GM23338 (cell line): ENCODE measurements around the gene COBL. TPM values are rescaled to one million over a fixed set of nuclear protein-coding genes. Genes with fewer than 3 reads are reported as not detected.

Source experiments
- ATAC-seq: fragments of 200-7000 bp; cut with Tn5 transposase; 3 replicates; pipeline ENCODE4 v1.9.1; 2020
- DNase-seq: peaks from one replicate; pipeline ENCODE4 v3.0.0-alpha.2; 2015; ENCODE audit warnings: low spot score
- H2AFZ ChIP-seq: fragments of 200-600 bp; sonication (generic); 2 replicates; pipeline ENCODE4 v1.8.0; 2016; ENCODE audit warnings: antibody characterized with exemption, mild to moderate bottlenecking, moderate library complexity
- H3F3A ChIP-seq: fragments of 200-600 bp; sonication (generic); replicated peaks from 2 replicates; pipeline ENCODE4 v1.8.0; 2017; ENCODE audit warnings: antibody characterized with exemption, mixed run types, low read depth
- H3K27ac ChIP-seq: fragments of 200-600 bp; sonication (generic); 2 replicates; pipeline ENCODE4 v1.6.1; 2016; ENCODE audit warnings: low read depth
- H3K27me3 ChIP-seq: fragments of 200-600 bp; sonication (generic); 2 replicates; pipeline ENCODE4 v1.8.0; 2016; ENCODE audit warnings: mild to moderate bottlenecking, mixed run types, moderate library complexity; ENCODE audit not compliant: insufficient read depth
- H3K36me3 ChIP-seq: fragments of 200-600 bp; sonication (generic); 2 replicates; pipeline ENCODE4 v1.8.0; 2016; ENCODE audit warnings: mild to moderate bottlenecking; ENCODE audit not compliant: insufficient read depth
- H3K4me1 ChIP-seq: fragments of 200-600 bp; sonication (generic); 2 replicates; pipeline ENCODE4 v1.8.0; 2016; ENCODE audit warnings: mild to moderate bottlenecking, moderate library complexity; ENCODE audit not compliant: insufficient read depth
- H3K4me2 ChIP-seq: fragments of 200-600 bp; sonication (generic); 2 replicates; pipeline ENCODE4 v1.7.1; 2017; ENCODE audit warnings: mixed run types
- H3K4me3 ChIP-seq: fragments of 200-600 bp; sonication (generic); 2 replicates; pipeline ENCODE4 v1.6.1; 2016; ENCODE audit warnings: mixed run types
- H3K79me2 ChIP-seq: fragments of 200-600 bp; sonication (generic); replicated peaks from 2 replicates; pipeline ENCODE4 v1.8.0; 2017; ENCODE audit warnings: mild to moderate bottlenecking; ENCODE audit not compliant: insufficient read depth
- H3K9me2 ChIP-seq: fragments of 200-600 bp; sonication (generic); 2 replicates; pipeline ENCODE4 v1.8.0; 2017; ENCODE audit not compliant: insufficient read depth
- H4K20me1 ChIP-seq: fragments of 200-600 bp; sonication (generic); replicated peaks from 2 replicates; pipeline ENCODE4 v1.8.0; 2017; ENCODE audit warnings: mild to moderate bottlenecking; ENCODE audit not compliant: insufficient read depth
- H3K27ac Mint-ChIP-seq: 2 replicates; pipeline ENCODE4 v1.8.0; 2020; ENCODE audit warnings: inconsistent platforms, mild to moderate bottlenecking, moderate library complexity, mixed read lengths
- H3K27me3 Mint-ChIP-seq: 3 replicates; pipeline ENCODE4 v1.8.0; 2022; ENCODE audit warnings: low read depth, mild to moderate bottlenecking, moderate library complexity, mixed read lengths, inconsistent platforms; ENCODE audit not compliant: insufficient read depth, poor library complexity
- H3K36me3 Mint-ChIP-seq: 3 replicates; pipeline ENCODE4 v1.8.0; 2021; ENCODE audit warnings: low read depth, mild to moderate bottlenecking, inconsistent platforms, moderate library complexity, mixed read lengths
- H3K4me1 Mint-ChIP-seq: 3 replicates; pipeline ENCODE4 v1.8.0; 2020; ENCODE audit warnings: mild to moderate bottlenecking, inconsistent platforms, mixed read lengths
- H3K4me3 Mint-ChIP-seq: 3 replicates; pipeline ENCODE4 v1.8.0; 2021; ENCODE audit warnings: moderate library complexity, mild to moderate bottlenecking, inconsistent platforms, mixed read lengths
- H3K9me3 Mint-ChIP-seq: 3 replicates; pipeline ENCODE4 v1.8.0; 2020; ENCODE audit warnings: moderate library complexity, mild to moderate bottlenecking, inconsistent platforms, mixed read lengths
- CTCF ChIP-seq, 2 experiments: fragments of 200-600 bp in 1 of 2; sonication (generic) in 1 of 2; conservative IDR thresholded peaks; 2 replicates each; pipeline versions ENCODE4 v1.5.1 to v1.6.1; 2016 to 2017; ENCODE audit warnings: antibody characterized with exemption in 2 of 2, low read depth in 2 of 2, mild to moderate bottlenecking in 2 of 2, moderate library complexity in 1 of 2
- ETS1 ChIP-seq: IDR thresholded peaks from 2 replicates; pipeline ENCODE4 v1.6.1; 2016; ENCODE audit warnings: antibody characterized with exemption
- JUNB ChIP-seq: IDR thresholded peaks from one replicate; pipeline ENCODE4 v1.6.1; 2016; ENCODE audit warnings: antibody characterized with exemption; ENCODE audit not compliant: unreplicated experiment
- NANOG ChIP-seq: IDR thresholded peaks from 2 replicates; pipeline ENCODE4 v1.6.1; 2016; ENCODE audit warnings: antibody characterized with exemption, borderline replicate concordance
- POLR2AphosphoS5 ChIP-seq: IDR thresholded peaks from 2 replicates; pipeline ENCODE4 v1.6.1; 2016; ENCODE audit warnings: antibody characterized with exemption, low read depth
- REST ChIP-seq: IDR thresholded peaks from one replicate; pipeline ENCODE4 v1.6.1; 2018; ENCODE audit warnings: antibody characterized with exemption; ENCODE audit not compliant: unreplicated experiment
- ZNF462 ChIP-seq: fragments of 250-450 bp; sonication (Bioruptor Pico); IDR thresholded peaks from 2 replicates; pipeline ENCODE4 v1.5.0; 2020; ENCODE audit warnings: mild to moderate bottlenecking, moderate library complexity
- polyA plus RNA-seq: library from polyadenylated mRNA; unstranded; fragments of >200 nt; fragmentation: Nextera tagmentation; extraction: Ambion mirVana; gene quantifications from 2 replicates; pipeline ENCODE4 v1.2.1, GENCODE V29; 2016
- total RNA-seq: library from RNA; depleted of rRNA; stranded (reverse); fragments of >200 nt; shearing (Covaris generic); gene quantifications from 2 replicates; pipeline ENCODE4 v1.2.3, GENCODE V29; 2014

COBL gene
- total and polyA plus RNA-seq, 2 experiments from 2014 or later = 18.3 to 51.9 TPM

- no peak for TF ChIP-seq CTCF (conservative IDR thresholded peaks at IDR 0.05; ENCODE audit: low read depth in 2 of 2)
Observed at GRCh38 chr7:51010534-51010933, 306.1 kb downstream of the COBL start (continued).

- Histone ChIP-seq H3K27ac (no peak overlapping the region), H3K4me2 (no peak overlapping the region), H3K79me2 (no peaks in the 10 kb centered on the region), H3K4me3 (no peak overlapping the region), H3K27me3 (no peaks in the 10 kb centered on the region), H3K4me1 (no peaks in the 10 kb centered on the region), H3K9me2 (peaks cover 7% of the 10 kb centered on the region; the same call in 1 of the 2 replicates), H4K20me1 (no peaks in the 10 kb centered on the region), H3F3A (no peaks in the 10 kb centered on the region), H3K36me3 (no peaks in the 10 kb centered on the region), H2AFZ (no peak overlapping the region)
- no peaks in the 10 kb centered on the region; the same call in 2 of the 3 replicates for H3K36me3 Mint-ChIP-seq
- H3K9me3 Mint-ChIP-seq = no peaks in the 10 kb centered on the region
- TF ChIP-seq ETS1 (no peak), JUNB (no peak), NANOG (no peak), POLR2AphosphoS5 (no peak), REST (no peak), ZNF462 (no peak)
- H3K27ac Mint-ChIP-seq = no peak overlapping the region
- ATAC-seq (no peak), DNase-seq (no peak)
- H3K27me3 Mint-ChIP-seq = peaks cover 10% of the 10 kb centered on the region
- H3K4me1 Mint-ChIP-seq = no peaks in the 10 kb centered on the region
- H3K4me3 Mint-ChIP-seq = no peak overlapping the region
Observed at GRCh38 chr7:51009716-51010496, 306.7 kb downstream of the COBL start.
